ENCODE measurements around the gene KPTN. TPM values are rescaled to one million over a fixed set of nuclear protein-coding genes. Genes with fewer than 3 reads are reported as not detected.

Gene KPTN
- polyA plus RNA-seq, 3 donors, result 9.5 to 9.7 (median 9.5) TPM

DNA sequence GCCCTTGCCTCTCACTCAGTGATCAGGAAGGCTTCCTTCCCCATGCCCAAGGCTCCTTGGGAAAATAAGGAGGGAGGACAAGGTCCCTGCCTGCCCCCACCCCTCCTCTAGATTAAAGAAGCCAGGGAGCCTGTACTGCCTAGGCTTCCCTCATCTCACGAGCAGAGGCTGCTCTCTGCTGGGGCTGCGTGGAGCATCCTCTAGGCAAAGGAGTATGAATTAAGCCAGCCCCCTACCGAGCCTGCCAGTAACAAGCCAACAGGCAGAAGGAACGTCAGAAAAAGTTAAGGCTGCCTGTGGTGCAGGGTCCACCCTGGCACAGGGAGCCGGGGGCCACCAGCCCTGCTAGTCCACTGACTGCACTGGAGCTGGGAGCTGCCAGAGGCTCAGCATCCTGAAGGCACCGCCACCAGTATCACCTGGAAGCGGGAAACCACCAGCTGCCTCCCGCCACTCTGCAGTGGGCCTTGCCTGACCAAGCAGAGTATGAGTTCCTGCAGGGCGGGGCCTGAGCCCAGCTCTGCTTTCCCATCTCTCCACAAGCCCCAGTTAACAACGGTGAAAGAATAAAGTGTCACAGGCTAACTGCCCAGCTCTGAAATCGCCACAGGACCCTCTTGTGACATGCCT, 24.0 kb upstream of the KPTN start:
- Histone ChIP-seq H3K36me3 (replicated peaks in 1 of 2; ENCODE audit: control insufficient read depth in 1 of 2, insufficient read depth in 2 of 2, low read length in 2 of 2) (peaks cover 29 to 76% of the 10 kb centered on the region in 2 donors), H4K20me1 (ENCODE audit: insufficient read depth, low read length) (peaks cover 100% of the 10 kb centered on the region), H3K79me2 (ENCODE audit: insufficient read depth, low read length) (peaks cover 89% of the 10 kb centered on the region), H3K4me1 (ENCODE audit: control insufficient read depth in 1 of 2, insufficient read depth in 2 of 2, low read length in 2 of 2) (peaks cover 11 to 12% of the 10 kb centered on the region in 2 donors), H2AFZ (ENCODE audit: insufficient read depth, low read depth, low read length, poor library complexity, severe bottlenecking) (no peak overlapping the region), H3K4me2 (replicated peaks; ENCODE audit: extremely low read depth, low read length, poor library complexity, severe bottlenecking) (no peak overlapping the region), H3K27ac (ENCODE audit: low read depth in 1 of 2, low read length in 2 of 2) (peak overlapping the region in 1 of 2 donors; percentile 48), H3K9ac (ENCODE audit: insufficient read depth, low read length, poor library complexity, severe bottlenecking) (no peak overlapping the region), H3K9me3 (replicated peaks in 1 of 2; ENCODE audit: control insufficient read depth in 1 of 2, insufficient read depth in 1 of 2, low read length in 2 of 2) (no peaks in the 10 kb centered on the region), H3K4me3 (replicated peaks in 1 of 3; ENCODE audit: low read depth in 2 of 3, low read length in 3 of 3) (no peak overlapping the region), H3K27me3 (ENCODE audit: control insufficient read depth in 2 of 2, insufficient read depth in 2 of 2, low read length in 2 of 2) (no peaks in the 10 kb centered on the region)
- peaks cover 0 to 7% (median 0%) of the 10 kb centered on the region in 3 donors for H3K27me3 Mint-ChIP-seq (ENCODE audit: low read depth in 3 of 3)
- peaks cover 27% of the 10 kb centered on the region for H3K4me1 Mint-ChIP-seq
- H3K36me3 Mint-ChIP-seq, result peaks cover 44 to 64% of the 10 kb centered on the region in 2 donors
- H3K27ac Mint-ChIP-seq, result peak overlapping the region in 1 of 7 donors; percentile 54
- no peak for DNase-seq
- WGBS (ENCODE audit: insufficient coverage), result 74% methylated on average over 9 of the region's 11 CpGs
- TF ChIP-seq, protein P1, sequence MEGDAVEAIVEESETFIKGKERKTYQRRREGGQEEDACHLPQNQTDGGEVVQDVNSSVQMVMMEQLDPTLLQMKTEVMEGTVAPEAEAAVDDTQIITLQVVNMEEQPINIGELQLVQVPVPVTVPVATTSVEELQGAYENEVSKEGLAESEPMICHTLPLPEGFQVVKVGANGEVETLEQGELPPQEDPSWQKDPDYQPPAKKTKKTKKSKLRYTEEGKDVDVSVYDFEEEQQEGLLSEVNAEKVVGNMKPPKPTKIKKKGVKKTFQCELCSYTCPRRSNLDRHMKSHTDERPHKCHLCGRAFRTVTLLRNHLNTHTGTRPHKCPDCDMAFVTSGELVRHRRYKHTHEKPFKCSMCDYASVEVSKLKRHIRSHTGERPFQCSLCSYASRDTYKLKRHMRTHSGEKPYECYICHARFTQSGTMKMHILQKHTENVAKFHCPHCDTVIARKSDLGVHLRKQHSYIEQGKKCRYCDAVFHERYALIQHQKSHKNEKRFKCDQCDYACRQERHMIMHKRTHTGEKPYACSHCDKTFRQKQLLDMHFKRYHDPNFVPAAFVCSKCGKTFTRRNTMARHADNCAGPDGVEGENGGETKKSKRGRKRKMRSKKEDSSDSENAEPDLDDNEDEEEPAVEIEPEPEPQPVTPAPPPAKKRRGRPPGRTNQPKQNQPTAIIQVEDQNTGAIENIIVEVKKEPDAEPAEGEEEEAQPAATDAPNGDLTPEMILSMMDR (IDR thresholded peaks at IDR 0.05), result no peak
- no peaks in the 10 kb centered on the region for H3K9me3 Mint-ChIP-seq
- H3K4me3 Mint-ChIP-seq, result no peak overlapping the region
- intact Hi-C loops (cut with micrococcal nuclease), result no loop called here

DNA sequence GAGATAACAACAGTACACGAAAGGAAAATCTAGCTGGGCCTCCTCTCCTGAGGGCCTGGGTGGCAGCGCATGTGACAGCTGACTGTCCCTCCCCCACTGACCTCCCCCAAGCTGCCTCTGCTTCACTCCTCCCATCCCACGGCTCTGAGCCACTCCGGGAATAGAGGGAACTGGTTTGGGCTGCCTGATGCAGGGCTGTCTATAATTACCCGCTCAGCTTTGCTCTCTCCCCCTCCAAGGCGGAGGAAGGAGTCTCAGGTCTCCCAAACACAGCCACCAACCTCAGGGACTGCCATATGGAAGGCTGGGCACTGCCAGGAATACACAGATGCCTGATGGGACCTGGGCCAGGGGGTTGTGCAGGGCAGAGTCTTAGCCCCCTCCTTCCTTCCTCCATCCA, 23.0 kb upstream of the KPTN start:
- peaks cover 79% of the 10 kb centered on the region for H3K79me2 ChIP-seq (ENCODE audit: insufficient read depth, low read length)
- H3K9ac ChIP-seq (ENCODE audit: insufficient read depth, low read length, poor library complexity, severe bottlenecking), result no peak overlapping the region
- DNase-seq, result no peak
- peaks cover under 1 to 1% of the 10 kb centered on the region in 2 donors for H3K4me1 ChIP-seq (ENCODE audit: control insufficient read depth in 1 of 2, insufficient read depth in 2 of 2, low read length in 2 of 2)
- H3K27ac Mint-ChIP-seq, result peak overlapping the region in 3 of 7 donors; percentile 8 to 54 (median 31)
- no peak overlapping the region for H3K4me3 ChIP-seq (replicated peaks in 1 of 3; ENCODE audit: low read depth in 2 of 3, low read length in 3 of 3)
- 64% methylated on average over 6 of the region's 6 CpGs for WGBS (ENCODE audit: insufficient coverage)
- H4K20me1 ChIP-seq (ENCODE audit: insufficient read depth, low read length), result peaks cover 100% of the 10 kb centered on the region
- H3K36me3 Mint-ChIP-seq, result peaks cover 46 to 70% of the 10 kb centered on the region in 2 donors
- no peaks in the 10 kb centered on the region for H3K27me3 ChIP-seq (ENCODE audit: control insufficient read depth in 2 of 2, insufficient read depth in 2 of 2, low read length in 2 of 2)
- TF ChIP-seq, protein P1 (IDR thresholded peaks at IDR 0.05), result no peak
- no peak overlapping the region for H2AFZ ChIP-seq (ENCODE audit: insufficient read depth, low read depth, low read length, poor library complexity, severe bottlenecking)
- no peaks in the 10 kb centered on the region for H3K9me3 ChIP-seq (replicated peaks in 1 of 2; ENCODE audit: control insufficient read depth in 1 of 2, insufficient read depth in 1 of 2, low read length in 2 of 2)
- peaks cover 0 to 4% (median 0%) of the 10 kb centered on the region in 3 donors for H3K27me3 Mint-ChIP-seq (ENCODE audit: low read depth in 3 of 3)
- H3K4me3 Mint-ChIP-seq, result no peak overlapping the region
- no peak overlapping the region for H3K4me2 ChIP-seq (replicated peaks; ENCODE audit: extremely low read depth, low read length, poor library complexity, severe bottlenecking)
- intact Hi-C loops (cut with micrococcal nuclease), result no loop called here
- no peaks in the 10 kb centered on the region for H3K9me3 Mint-ChIP-seq
- peak overlapping the region in 1 of 2 donors; percentile 48 for H3K27ac ChIP-seq (ENCODE audit: low read depth in 1 of 2, low read length in 2 of 2)
- peaks cover 31 to 84% of the 10 kb centered on the region in 2 donors for H3K36me3 ChIP-seq (replicated peaks in 1 of 2; ENCODE audit: control insufficient read depth in 1 of 2, insufficient read depth in 2 of 2, low read length in 2 of 2)
- H3K4me1 Mint-ChIP-seq, result peaks cover 17% of the 10 kb centered on the region
